VCaP (cell line): ENCODE results near the gene PYGO2.

Experiments used
- H3K27ac ChIP-seq: fragments of 450-650 bp; 2 replicates; pipeline ENCODE4 v1.5.1; 2017
- TF ChIP-seq, protein P1 (sequence below): fragments of 450-650 bp; conservative IDR thresholded peaks from 2 replicates; pipeline ENCODE4 v1.5.1; 2017; ENCODE audit warnings: mild to moderate bottlenecking, moderate library complexity

The PYGO2 gene

DNA sequence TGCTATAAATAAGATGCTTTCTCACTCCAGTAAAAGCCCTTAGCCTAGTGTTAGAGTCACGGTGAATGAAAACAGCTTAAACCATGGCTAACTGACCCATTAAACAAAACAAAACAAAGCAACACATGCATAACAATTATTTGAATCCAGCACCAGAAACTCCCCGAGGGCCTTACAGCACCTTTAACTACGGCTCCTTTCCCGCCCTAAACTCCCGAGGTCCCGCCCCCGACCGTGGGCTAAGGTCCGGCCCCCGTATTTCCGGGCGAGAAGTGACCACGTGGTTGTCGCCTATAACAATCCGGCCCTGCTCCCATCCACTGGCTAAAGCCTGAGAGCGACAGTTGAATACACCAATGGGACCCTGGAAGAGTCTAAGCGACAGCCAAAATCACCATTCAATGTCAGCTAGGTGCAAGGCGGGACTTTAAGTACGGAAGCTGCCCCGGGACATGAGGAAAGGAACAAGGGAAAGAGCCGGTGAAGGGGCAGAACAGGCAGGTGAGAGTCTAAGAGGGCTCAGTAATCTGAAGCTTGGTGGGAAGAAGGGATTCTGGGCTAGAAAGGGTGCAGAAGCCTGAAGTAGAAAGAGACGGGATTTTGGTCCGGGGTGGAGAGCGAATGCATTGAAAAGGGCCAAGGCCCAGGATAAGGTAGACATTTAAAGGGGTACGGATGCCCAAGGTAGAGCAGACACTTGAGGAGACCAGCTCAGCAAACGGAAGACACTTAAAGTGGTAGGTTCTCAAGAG is 21.5 kb upstream of the PYGO2 start, which contains the start of gene FLAD1:
Gene FLAD1, plus strand, starts transcription at position 448 of the 752 bp plus-strand sequence. CDS start 351 bp downstream, outside the sequence.
- peak within 1 kb of the TSS; percentile 78 for H3K27ac ChIP-seq
- TF ChIP-seq, protein P1, sequence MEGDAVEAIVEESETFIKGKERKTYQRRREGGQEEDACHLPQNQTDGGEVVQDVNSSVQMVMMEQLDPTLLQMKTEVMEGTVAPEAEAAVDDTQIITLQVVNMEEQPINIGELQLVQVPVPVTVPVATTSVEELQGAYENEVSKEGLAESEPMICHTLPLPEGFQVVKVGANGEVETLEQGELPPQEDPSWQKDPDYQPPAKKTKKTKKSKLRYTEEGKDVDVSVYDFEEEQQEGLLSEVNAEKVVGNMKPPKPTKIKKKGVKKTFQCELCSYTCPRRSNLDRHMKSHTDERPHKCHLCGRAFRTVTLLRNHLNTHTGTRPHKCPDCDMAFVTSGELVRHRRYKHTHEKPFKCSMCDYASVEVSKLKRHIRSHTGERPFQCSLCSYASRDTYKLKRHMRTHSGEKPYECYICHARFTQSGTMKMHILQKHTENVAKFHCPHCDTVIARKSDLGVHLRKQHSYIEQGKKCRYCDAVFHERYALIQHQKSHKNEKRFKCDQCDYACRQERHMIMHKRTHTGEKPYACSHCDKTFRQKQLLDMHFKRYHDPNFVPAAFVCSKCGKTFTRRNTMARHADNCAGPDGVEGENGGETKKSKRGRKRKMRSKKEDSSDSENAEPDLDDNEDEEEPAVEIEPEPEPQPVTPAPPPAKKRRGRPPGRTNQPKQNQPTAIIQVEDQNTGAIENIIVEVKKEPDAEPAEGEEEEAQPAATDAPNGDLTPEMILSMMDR, result no peak

DNA sequence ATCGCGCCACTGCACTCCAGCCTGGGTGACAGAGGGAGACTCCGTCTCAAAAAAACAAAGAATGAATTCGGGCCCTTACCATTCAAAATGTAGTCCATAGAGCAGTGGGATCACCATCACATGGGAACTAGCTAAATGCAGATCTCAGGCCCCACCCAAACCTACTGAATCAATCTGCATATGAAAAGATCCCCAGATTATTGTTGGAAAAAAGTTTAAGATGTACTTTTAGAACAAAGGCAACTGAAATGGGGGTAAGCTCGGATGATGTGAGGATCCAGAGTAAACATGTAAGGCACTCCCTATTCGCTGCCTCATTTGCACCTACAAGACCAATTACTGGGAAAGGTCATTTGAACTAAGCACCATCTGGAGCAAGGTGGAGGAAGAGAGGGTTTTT is 20.8 kb upstream of the PYGO2 start:
- H3K27ac ChIP-seq, result peak overlapping the region; percentile 78
- TF ChIP-seq, protein P1, result no peak

DNA sequence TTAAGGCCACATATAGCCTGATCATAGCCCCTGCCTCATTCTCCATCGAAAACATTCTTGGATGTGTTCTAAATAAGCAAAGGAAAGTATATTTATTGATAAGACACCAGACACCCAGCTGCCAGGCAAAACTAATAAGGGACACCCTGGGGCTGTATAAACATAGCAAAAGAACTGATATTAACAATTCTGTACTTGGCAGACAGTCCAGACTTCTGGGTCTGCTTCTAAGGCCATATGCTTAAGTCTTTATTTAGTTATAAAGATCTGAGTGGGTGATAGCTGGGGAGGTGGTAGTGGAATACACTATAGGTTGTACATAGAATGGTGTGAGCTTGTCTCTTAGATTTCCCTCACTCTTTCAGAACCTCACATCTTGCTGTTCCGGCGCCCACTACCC is 16.8 kb upstream of the PYGO2 start:
- H3K27ac ChIP-seq, result peak overlapping the region; percentile 94; the same call in 1 of the 2 replicates
- TF ChIP-seq, protein P1, result no peak

DNA sequence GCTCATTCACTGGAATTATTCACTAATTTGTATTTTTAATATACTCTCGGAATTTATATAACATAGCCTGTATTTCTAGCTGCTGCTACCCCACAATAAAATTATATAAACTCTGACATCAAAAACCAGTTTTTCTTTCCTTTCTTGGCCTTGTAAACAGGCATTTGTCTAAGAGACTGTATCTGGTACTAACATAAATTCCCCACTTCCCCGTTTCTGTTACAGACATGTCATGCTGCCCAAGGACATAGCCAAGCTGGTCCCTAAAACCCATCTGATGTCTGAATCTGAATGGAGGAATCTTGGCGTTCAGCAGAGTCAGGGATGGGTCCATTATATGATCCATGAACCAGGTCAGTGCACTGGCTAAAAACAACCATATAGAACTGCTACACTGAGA is 16.2 kb upstream of the PYGO2 start:
- H3K27ac ChIP-seq, result peak overlapping the region; percentile 94; the same call in 1 of the 2 replicates

DNA sequence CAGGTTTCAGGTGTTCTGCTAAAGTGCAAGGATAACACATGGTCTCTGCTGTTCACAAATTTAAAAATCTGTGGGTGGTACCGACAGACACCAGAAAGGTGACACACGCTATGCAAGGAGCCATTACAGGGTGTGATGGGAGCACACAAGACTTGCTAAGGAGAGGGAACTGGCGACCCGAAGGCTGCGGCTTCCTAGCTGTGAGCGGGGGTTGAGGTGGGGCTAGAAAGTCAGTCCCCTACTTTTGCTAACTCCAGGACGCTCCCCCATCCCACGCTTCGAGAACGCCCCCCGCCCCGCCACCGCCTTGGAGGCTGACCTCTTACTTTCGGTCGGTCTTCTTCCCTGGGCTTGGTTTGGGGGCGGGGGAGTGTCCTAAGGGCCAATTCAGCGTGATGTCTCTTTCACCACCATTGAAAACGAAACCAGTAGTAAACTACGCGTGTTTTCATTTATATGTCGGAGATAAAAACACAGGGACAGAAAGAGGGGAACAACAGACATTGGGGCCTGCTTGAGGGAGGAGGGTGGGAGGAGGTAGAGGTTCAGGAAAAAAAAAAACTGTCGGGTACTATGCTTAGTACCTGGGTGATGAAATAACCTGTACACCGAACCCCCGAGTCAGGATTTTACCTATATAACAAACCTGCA is 14.0 kb upstream of the PYGO2 start:
- TF ChIP-seq, protein P1, result no peak
- H3K27ac ChIP-seq, result peak overlapping the region; percentile 94

DNA sequence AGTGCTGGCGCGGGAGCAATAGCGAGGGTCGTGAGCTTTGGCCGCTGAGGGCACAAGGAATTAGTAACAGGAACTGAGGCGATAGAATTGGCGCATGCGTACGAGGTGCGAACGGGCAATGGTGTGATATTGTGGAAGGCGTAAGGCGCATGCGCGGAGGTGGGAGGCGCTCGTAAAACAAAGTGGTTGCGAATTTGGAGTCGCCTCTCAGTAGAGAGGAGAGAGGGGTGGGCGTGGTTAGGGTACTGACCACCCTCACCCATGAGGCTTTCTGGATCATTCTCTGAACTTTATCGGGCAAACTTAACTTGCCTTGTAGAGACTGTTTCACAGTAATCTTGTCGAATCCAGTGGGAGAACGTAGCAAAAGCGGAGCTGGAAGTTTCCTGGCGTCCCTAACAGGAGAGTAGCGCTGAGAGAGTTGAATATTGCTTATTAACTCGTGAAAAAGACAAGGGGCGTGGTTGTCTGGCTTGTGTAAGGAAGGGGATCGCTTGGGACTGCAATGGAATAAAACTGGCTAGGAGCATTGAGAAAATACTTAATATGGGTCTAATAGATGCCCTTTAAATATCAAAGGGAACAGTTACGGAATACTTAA is 13.3 kb upstream of the PYGO2 start:
- TF ChIP-seq, protein P1, result no peak
- peak overlapping the region; percentile 94 for H3K27ac ChIP-seq

DNA sequence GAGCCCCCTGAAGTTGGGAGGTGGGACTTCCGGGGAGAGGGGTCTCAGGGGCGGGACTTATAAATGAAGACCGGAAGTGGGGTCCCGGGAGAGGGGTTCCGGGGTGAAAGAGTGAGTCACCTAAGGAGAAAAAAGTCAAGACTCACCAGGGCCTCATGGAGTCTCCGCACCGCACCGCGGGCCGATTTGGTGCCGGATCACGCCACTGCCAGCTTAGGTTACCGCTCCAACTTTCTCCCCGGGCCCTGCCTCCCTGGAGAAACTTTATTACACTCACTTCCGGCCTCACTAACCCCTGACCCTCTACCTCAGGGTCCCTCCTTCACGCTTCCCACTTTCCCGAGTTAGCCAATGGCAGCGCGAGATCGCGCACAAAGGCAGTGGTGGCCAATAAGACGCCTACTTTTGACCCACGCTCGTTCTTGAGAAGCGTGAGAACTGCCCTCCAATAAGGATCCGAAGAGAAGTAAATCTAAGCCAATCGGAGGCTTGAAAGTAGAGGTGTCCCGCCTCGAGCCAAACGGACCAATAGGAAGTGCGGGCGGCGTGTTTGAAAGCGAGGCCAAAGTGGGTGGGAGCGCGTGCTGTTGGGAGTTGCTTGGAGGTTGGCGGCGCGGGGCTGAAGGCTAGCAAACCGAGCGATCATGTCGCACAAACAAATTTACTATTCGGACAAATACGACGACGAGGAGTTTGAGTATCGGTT is 12.7 kb upstream of the PYGO2 start, which contains the start of gene CKS1B:
Gene CKS1B, plus strand, starts transcription at position 580 of the 706 bp plus-strand sequence. Its CDS starts 65 bp downstream, at position 645.
- H3K27ac ChIP-seq, result peak within 1 kb of the TSS; percentile 94
- TF ChIP-seq, protein P1, result no peak
